GM21576 (cell line): ENCODE results near the gene NPL.

Experiments
- ATAC-seq: cut with Tn5 transposase; IDR thresholded peaks from one replicate; pipeline ENCODE4 v1.9.1; 2021; ENCODE audit warnings: mild to moderate bottlenecking, moderate library complexity; ENCODE audit not compliant: unreplicated experiment

Gene NPL

DNA sequence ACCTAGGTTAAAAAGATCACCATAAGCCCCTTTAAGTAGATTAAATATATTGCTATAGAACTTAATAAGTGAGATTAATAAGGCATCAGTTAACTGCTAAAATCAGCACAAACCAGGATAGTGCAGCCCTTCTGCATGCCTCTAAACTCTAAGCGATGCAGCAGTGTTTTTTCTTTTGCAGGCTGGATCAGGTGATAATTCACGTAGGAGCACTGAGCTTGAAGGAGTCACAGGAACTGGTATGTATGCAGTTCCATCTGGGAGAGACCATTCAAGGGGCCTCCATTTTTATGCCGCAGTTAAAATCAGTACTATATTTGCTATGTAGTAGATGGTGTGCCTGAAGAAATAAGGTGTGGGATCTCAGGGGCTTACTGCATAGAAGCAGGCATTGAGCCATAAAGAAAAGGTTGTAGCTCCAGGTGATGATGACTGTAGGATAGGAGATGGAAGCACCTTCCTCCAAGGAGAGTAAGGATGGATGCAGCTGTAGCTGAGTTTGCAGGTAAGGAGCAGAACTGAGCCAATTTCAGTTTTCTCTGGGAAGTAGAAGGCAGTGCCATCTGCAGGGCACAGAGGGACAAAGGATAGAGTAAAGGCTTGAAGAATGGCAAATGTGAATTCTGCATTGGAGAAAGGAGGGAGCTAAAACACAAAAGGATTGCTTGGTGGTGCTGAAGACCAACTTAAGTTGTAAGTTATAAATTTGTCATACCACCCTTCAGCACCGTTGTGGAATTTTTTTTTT, 22.6 kb downstream of the NPL start:
- ATAC-seq: no peak

DNA sequence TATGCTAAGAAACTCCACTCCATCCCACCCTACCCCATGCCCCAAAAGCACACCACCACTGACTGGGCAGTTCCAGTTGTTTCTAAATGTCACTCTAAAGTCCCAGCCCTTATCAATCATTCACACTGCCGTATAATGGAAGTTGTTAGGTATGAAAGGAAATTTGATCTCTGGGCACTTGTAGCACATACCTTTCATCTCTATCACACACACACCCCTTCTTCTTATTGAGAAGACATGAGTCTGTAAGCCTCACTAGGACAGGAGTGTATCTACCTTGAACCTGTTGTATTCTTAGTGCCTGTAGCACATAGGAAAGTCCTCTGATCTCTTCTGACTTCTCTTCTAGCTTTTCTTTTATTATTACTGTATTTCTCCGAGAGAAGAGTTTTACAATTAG, 27.3 kb downstream of the NPL start:
- ATAC-seq: no peak

DNA sequence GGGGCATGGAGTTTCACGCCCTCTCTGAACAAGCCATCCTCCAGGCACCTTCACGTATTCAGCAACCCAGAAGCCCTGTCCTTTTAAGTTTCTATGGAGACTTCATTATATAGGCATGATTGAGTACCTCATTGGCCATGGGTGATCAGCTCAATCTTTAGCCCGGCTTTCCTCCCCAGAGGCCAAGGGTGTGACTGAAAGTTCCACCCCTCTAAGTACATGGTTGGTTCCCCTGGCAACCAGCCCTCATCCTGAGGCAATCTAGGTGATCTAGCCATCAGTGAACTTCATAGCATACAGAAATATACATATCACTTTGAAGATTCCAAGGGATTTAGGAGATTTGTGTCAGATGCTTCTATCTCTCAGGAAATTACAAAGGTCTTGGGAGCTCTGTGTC, 28.2 kb downstream of the NPL start:
- no peak for ATAC-seq

DNA sequence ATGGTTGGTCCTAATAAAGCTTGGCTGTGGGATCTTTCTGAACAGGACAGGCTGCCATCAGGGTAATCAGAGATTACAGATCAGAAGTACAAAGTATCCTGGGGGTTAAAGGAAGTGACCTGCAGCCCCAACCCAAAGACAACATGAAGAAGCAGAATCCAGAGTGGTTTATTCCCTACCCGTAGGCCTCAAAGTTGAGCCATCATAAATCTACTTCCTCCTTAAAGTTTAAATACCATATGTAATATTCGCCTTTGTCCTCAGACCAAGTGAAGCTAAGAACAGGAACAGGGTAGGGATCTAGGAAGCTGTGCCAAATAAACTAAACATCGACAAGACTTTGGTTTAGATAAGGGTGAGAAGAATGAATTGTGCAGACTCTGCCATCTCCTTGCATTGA, 33.6 kb downstream of the NPL start:
- ATAC-seq: no peak

DNA sequence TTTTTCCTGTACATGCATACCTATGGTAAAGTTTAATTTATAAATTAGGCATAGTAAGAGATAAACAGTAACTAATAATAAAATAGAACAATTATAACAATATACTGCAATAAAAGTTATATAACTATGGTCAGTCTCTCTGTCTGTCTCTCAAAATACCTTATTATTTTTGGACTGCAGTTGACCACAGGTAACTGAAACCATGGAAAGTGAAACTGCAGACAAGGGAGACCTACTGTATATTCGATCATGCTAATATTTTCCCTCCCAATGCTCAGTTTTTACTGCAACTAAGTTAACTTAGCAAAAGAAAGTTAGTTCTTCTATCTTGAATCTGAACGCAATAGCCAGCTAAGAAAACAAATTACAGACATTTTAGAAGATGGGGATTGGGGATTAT, 37.3 kb downstream of the NPL start:
- no peak for ATAC-seq

DNA sequence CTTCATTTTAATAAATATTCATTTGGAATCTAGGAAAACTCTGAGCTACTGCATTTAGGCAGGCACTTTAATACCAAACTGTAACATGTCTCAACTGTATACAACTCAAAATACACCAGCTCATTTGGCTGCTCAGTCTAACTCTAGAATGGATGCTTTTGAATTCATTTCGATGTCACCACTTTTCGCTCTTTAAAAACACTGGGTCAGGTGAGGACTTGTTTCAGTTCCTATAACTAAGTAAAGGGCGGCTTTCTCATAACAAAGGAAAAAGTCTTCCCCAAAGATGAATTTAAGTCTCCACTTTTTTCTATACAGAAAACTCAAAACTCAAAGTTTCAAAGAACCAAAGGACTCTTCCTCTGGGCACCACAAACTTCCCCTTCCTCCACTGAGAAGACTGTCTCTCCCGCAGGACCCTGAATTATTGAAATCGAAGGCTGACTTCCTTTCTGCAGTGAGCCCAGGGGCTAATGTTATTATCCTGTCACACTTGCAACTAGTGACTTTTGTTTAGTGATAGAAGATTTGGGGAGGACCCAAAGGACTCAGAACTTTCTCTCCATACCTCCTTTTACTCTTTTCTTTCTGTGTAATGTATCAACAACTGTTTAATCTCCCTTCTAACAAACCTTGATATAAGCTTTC, 39.8 kb downstream of the NPL start:
- ATAC-seq: peak; percentile 91

DNA sequence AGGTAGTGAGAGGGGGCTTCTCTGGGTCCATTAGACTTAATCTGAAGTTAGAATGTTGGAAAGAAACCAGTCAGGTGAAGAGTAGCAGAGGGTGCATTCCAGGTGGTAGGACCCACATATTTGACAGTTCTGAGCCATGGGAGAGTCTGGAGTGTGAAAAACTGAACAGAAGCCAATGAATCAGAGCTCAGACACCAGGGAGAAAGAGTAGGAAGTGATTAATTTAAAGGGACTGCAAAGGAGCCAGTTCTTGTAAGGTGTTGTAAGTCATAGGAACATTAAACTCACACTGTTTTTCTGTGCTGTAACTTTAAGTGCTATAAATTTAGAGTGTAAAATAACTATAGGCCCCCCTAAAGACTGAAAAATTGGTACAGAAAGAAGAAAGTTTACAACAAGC, 43.7 kb downstream of the NPL start:
- no peak for ATAC-seq

DNA sequence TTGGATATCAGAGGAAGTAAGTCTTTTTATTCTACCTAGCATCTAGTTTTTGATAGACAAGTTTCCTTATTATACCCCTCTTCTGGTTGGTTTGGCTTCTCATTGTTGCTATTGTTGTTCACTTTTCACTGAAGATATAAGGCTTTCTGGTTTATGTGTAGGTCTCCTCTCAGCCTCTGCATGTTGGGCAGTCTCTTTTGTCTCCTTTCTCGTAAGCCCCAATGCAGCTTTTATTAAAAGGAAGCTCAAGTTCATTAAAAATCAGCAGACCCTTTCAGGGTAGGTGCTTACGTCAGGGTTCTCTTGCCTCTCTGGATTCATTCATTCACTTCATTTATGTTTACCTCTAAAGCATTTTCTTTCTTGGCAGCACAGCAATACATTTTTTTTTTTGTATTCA, 44.8 kb downstream of the NPL start:
- ATAC-seq: no peak

DNA sequence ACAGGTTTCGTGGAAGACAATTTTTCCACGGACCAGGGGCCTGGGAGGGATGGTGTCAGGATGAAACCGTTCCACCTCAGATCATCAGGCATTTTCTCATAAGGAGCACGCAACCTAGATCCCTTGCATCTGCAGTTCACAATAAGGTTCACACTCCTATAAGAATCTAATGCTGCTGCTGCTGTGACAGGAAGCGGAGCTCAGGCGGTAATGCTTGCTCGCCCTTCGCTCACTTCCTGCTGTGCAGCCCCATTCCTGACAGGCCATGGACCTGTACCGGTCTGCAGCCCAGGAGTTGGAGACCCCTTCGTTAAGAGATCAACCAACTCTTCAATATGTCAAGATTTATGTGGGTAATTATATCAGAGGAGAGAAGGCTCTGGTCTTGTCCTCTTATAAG, 46.2 kb downstream of the NPL start:
- ATAC-seq: no peak

DNA sequence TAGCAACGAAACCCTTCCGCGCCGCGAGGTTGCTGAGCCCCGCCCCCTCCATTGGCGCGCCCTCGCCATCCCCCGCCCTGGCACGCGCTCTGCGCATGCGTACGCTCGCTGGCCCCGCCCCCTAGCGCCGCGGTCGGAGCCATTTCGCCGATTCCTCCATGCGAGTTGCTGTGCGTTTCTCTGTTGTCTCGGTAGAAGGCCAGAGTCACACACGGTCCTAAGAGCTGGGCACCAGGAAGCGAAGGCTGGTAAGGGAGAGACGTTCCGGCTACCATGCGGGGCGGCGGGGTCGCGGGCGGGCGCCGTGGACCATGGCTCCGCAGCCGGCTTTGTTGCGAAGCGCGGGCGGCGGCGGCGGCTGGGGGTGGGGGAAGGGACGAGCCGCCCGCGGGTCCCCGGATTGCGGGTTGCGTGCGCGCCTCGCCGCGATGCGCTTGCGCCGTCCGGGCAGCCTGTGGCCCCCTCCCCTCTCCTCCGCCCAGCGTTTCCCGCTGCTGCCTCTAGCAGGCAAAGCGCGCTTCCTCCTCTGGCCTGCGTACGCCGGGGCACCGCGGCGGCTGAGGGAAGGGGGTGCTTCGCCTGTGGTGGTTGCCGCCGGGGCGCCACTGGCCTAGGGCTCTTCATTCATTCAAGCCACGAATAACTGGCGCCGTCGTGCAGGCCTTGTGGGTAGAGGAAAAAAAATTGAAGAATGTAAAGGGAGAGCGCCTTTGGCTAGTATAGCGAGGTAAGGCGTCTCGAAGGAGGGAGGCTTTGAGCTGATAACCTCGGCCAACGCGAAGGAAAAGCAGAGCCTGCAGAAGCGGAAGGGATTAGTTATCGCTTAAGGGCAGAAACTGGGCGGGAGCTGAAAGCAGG, 49.9 kb downstream of the NPL start, which contains the start of gene DHX9:
DHX9 (plus strand) TSS at position 139 of the 858 bp plus-strand sequence. CDS start 3,220 bp downstream, outside the sequence.
- ATAC-seq: peak; percentile 78

DNA sequence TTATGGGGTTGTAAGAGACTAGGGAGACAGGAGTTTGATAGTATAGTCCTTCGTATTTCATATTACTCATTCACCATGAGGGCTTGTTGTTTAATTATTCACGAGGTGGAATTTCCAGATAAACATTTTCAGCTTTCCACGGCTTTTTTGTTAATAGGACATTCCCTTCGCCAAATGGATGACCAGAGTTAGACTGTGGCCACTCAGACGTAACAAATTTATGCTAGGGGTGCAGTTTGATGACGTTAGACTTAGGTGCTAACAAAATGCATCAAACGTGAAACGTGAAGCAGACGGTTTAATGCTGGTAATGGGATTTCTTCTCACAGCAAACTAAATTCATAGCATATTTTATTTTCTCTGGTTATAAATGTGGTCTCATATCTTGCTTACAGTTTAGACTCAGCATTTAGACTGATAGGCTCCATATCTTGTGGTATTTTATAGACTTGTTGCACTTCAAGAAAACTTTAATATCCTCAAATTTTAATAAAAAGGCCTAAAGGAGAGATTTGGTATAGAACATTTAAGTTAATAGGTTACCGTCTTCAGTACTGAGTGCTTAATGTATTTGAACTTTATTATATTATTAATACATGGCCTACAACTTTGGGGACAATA, 51.9 kb downstream of the NPL start:
- ATAC-seq: no peak

DNA sequence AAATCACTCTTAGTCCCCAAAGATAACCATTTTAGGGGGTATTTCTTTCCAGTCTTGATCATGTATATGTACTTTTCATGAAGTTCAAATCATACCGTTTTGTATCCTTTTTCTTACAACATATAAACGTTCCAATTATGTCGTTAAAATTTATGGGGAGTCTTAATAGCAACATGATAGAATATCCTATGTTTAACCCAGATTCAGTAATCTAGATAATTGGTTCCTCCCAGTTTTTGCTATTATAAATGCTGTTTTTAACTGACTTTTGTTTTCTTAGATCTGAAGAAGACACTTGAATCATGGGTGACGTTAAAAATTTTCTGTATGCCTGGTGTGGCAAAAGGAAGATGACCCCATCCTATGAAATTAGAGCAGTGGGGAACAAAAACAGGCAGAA, 52.7 kb downstream of the NPL start:
- no peak for ATAC-seq

DNA sequence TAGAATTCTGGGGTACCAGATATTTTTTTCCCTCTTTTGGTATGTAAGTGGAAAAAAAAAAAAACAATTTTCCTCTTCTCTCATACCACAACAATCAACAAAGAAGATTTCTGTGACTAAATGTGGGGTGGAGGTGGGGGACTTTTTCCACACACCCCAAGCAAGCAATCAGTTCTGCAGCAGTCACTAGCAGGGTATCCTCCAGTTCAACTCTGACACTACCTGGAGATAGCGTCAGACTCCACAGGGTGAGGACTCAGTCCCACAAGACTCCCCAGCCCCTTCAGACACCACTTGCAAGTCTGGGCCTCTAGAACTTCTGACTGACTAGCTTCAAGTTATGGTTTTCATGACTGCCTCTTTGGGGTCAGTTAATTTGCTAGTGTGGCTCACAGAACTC, 55.8 kb downstream of the NPL start:
- no peak for ATAC-seq

DNA sequence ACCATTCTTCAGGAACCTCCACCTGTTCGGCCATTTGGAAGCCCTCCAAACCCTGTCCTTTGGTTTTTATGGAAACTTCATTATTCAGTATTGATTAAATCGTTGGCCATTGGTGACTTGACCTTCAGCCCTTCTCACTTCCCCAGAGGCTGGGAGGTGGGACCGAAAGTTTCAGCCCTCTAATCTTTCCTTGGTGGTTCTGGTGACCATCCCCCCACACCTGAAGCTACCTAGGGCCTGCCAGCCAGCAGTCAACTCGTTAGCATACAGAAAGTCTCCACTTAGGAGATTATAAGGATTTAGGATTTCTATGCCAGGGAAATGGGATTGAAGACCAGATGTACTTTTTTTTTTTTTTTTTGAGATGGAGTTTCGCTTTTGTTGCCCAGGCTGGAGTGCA, 56.3 kb downstream of the NPL start:
- ATAC-seq: no peak

DNA sequence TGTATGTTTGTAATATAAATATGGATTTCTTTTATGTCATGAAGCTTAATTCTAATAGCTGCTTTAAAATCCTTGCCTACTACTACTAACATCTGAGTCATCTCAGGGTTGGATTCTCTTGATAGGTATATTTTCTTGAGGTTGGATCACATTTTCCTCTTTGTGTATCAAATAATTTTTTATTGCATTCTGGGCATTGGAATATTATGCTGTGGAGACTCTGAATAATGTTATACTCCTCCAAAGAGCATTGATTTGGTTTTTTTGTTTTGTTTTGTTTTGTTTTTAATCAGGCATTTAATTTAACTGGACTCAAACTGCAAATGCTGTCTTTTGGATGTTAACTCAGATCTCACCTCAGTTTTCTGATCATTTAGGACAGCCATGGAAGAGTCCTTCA, 57.5 kb downstream of the NPL start:
- ATAC-seq: no peak

DNA sequence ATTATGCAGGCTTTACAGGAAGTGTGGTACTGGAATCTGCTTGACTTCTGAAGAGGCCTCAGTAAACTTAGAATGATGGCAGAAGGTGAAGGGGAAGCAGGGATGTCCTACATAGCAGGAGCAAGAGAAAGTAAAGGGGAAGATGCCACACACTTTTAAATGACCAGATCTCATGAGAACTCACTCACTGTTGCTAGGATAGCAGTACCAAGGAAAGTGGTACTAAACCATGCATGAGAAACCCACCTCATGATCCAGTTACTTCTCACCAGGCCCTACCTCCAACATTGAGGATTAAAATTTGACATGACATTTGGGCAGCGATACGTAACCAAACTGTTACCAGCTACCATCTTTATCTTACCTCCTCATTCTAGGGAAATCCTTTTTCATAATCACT, 59.2 kb downstream of the NPL start:
- ATAC-seq: no peak

DNA sequence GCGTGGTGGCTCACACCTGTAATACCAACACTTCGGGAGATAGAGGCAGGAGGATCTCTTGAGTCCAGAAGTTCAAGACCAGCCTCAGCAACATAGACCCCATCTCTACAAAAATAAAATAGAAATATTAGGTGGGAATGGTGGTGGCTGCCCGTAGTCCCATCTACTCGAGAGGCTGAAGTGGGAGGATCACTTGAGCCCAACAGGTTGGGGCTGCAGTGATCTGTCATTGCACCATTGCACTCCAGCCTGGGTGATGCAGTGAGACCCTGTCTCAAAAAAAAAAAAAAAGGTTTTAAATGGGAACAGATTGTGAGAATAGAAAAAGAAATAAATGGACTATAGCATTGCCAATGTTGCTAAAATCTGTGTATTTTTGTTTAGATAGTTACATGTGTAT, 60.7 kb downstream of the NPL start:
- ATAC-seq: no peak

DNA sequence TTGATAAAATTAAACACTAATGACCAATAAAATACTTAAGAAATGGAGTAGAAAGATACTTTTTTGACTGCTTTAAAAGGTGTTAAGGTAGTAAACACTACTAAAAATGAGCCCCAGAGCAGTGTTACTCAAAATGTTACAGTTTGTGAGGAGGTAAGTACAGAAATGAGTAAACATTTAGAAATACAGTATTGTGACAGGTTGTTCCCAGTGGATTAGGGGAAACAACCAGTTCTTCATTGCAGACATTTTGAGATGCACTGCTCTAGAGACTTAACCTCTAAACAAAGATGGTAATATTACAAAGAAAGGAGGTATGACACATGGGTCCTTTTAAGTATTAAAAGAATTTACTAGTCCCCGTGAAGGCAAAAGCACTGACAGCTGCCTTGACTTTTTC, 62.3 kb downstream of the NPL start:
- no peak for ATAC-seq

DNA sequence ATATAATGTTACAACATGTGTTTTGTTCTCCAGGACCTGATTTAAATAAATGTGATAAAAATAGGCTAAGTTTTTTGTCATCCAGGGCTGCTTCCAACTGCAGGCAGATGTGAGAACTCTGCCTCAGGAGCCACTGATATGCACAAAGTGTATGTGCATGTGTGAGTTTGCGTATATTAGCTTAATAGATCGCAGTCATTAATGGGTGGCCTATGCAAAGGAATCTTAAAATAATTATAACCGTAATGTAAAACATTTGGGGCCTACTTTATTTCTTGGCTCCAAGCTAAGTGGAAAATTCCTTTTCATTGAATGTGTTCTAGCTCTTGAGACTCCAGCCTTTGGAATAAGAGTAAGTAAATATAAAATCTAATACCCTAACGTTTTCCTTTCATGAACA, 66.3 kb downstream of the NPL start:
- no peak for ATAC-seq

DNA sequence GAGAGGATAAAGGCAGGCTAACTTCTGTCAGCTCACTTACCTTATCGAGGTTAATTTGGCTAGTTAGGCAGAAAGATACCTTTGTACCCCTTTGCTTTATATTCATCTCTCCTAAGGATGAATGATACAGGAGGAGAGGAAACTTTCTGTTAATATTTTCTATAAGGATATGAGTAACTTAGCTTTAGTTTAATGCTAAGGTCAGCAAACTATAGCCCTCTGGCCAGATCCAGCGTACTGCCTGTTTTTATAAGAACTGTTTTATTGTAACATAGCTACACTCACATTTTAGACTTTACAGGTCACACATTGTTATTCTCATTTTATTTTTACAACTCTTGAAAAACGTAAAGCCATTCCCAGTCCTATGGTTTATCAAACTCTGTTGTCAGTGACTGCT, 67.6 kb downstream of the NPL start:
- no peak for ATAC-seq

DNA sequence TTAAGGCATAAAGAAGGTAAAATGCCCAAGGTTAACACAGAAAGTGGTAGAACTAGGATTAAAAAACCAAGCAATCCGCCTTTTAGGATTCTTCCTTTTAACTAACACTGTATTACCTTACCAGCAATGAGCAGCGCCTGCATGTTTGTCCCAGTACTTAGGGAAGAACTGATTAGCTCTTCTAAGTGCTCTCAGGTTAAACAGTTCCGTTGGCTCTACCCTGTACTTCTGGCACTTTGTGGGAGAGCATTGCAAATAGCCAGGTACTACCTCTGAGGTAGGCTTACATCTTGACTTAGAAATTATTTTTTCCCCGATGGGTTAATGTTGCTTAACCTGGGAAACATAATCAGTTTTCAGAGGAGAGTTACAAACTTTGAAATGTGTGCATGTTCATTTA, 71.1 kb downstream of the NPL start:
- ATAC-seq: no peak
